HUES64 (cell line): ENCODE data around the gene LRRC15.

Experiments used
- H3K27ac ChIP-seq: 2 replicates; pipeline ENCODE4 v1.7.0; 2013; ENCODE audit warnings: low read depth, low read length, inconsistent platforms
- H3K27me3 ChIP-seq: 2 replicates; pipeline ENCODE4 v1.6.1; 2013; ENCODE audit warnings: mild to moderate bottlenecking, low read length; ENCODE audit not compliant: insufficient read depth
- H3K36me3 ChIP-seq: 2 replicates; pipeline ENCODE4 v1.6.1; 2013; ENCODE audit warnings: mild to moderate bottlenecking, low read length; ENCODE audit not compliant: insufficient read depth
- H3K4me1 ChIP-seq: 2 replicates; pipeline ENCODE4 v1.6.1; 2013; ENCODE audit warnings: mild to moderate bottlenecking, low read length, moderate library complexity; ENCODE audit not compliant: insufficient read depth
- H3K4me3 ChIP-seq: 2 replicates; pipeline ENCODE4 v1.5.1; 2013; ENCODE audit warnings: mild to moderate bottlenecking, low read length, moderate library complexity
- H3K9ac ChIP-seq: 2 replicates; pipeline ENCODE4 v1.6.1; 2013; ENCODE audit warnings: mild to moderate bottlenecking, low read depth, low read length
- H3K9me3 ChIP-seq: 2 replicates; pipeline ENCODE4 v1.6.1; 2013; ENCODE audit warnings: low read depth, low read length; ENCODE audit not compliant: insufficient read depth
- WGBS: fragments of 150-250, 120-280 bp; methylation state at CpG from one replicate; pipeline ENCODE4 v1.1.7; 2013; ENCODE audit warnings: missing lambda C conversion rate; 5-methylcytosine and 5-hydroxymethylcytosine counted together

LRRC15 gene

DNA sequence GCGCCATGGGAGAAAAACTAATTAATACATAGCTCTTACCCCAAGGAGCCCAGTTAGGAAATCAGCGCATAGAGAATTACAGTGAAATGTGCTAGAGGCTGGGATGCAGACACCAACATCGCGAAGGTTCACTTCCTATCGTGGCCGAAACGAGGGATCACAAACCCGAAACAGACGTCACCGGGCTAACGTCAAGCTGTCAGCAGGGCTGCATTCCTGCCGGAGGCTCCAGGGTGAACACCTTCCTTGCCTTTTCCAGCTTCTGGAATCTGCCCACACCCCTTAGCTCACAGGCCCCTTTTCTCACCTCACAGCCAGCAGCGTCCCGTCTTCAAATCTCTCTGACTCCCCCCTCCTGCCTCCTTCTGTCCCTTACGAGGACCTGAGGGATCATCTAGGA lies 16.5 kb upstream of the LRRC15 start:
- Histone ChIP-seq H3K36me3 (no peaks in the 10 kb centered on the region), H3K4me3 (no peak overlapping the region), H3K27me3 (no peaks in the 10 kb centered on the region), H3K27ac (no peak overlapping the region), H3K4me1 (peaks cover 6% of the 10 kb centered on the region; the same call in 1 of the 2 replicates), H3K9ac (no peak overlapping the region), H3K9me3 (peaks cover 6% of the 10 kb centered on the region; the same call in 1 of the 2 replicates)
- WGBS, result 81% methylated on average over 15 of the region's 15 CpGs

DNA sequence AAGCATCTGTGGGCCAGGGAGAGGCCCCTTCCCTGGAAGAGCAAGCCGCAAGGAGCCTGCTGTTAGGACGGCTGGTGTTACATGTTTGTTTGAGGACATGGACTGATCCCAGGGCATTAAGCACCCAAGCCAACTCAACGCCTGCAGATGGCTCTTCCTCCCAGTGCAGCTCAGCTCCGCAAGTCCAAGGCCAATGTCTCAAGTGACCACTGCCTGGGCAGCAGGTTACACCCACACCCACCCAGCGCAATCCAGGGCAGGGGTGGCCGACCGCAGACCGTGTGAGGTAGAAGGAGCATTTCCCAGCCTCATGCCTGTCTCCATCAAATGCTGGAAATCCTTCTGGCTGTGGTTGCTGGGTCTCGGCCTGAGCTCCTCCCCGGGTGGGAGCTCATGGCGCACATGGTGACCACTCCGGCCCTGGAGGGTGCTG lies 15.0 kb upstream of the LRRC15 start:
- Histone ChIP-seq H3K9ac (no peak overlapping the region), H3K9me3 (no peaks in the 10 kb centered on the region), H3K27me3 (no peaks in the 10 kb centered on the region), H3K36me3 (no peaks in the 10 kb centered on the region), H3K4me3 (no peak overlapping the region), H3K4me1 (peaks cover 6% of the 10 kb centered on the region; the same call in 1 of the 2 replicates), H3K27ac (no peak overlapping the region)
- WGBS, result 95% methylated on average over 12 of the region's 12 CpGs

DNA sequence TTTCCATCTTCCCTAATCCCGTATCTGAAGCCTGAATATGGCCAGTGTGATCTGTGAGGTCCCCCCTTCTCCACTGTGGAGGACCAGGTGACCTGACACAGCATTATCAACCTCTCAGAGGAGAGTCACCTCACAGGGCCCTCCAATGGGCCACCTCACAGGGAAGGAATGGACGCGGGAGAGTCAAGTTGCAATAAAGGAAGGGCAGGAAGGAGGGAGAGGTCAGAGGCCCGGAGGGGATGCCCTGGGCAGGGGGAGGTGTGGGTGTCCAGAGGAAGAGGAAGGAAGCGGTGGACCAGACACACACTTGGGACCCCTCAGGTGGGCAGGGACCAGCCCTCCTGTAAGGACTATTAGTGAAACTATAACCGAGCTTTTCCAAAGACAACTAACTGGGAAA lies 14.6 kb upstream of the LRRC15 start:
- no peak overlapping the region for H3K4me3 ChIP-seq
- no peaks in the 10 kb centered on the region for H3K9me3 ChIP-seq
- H3K27me3 ChIP-seq, result no peaks in the 10 kb centered on the region
- H3K27ac ChIP-seq, result no peak overlapping the region
- no peaks in the 10 kb centered on the region for H3K36me3 ChIP-seq
- H3K4me1 ChIP-seq, result peaks cover 6% of the 10 kb centered on the region; the same call in 1 of the 2 replicates
- no peak overlapping the region for H3K9ac ChIP-seq
- 85% methylated on average over 6 of the region's 6 CpGs for WGBS

DNA sequence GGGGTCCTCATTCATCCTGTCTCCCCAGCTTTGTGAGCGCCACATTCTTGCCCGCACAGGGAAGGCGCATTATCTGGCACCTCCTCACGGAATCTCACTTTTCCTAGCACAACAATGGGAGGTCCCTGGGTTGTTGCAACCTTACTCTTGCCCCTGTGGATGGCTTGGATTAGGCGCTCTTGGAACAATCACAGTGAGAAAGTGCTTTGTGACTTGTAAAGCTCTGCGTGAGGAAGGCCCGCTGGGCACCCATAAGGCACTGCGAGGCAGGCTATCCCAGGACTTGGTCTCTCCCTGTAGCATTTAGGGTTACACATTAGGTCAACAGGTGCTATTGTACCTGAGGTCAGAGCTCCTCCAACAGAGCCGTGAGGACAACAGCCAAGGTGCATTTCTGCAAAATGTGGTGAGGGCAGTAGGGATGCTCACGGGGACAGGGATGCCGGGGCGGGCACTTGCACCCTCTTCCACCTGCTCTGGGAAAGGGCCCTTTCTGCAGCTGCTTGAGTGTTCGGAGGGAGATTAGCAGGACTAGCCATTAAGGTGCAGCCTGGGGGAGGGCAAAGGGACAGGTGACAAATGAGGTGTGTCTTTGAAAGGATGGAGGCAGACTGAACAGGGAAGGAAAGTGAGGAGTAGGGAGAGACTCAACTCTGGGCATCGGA lies 13.9 kb upstream of the LRRC15 start:
- H3K27ac ChIP-seq, result no peak overlapping the region
- no peak overlapping the region for H3K9ac ChIP-seq
- peaks cover 6% of the 10 kb centered on the region; the same call in 1 of the 2 replicates for H3K4me1 ChIP-seq
- no peaks in the 10 kb centered on the region for H3K36me3 ChIP-seq
- no peaks in the 10 kb centered on the region for H3K9me3 ChIP-seq
- H3K4me3 ChIP-seq, result no peak overlapping the region
- 83% methylated on average over 14 of the region's 14 CpGs for WGBS
- H3K27me3 ChIP-seq, result no peaks in the 10 kb centered on the region

DNA sequence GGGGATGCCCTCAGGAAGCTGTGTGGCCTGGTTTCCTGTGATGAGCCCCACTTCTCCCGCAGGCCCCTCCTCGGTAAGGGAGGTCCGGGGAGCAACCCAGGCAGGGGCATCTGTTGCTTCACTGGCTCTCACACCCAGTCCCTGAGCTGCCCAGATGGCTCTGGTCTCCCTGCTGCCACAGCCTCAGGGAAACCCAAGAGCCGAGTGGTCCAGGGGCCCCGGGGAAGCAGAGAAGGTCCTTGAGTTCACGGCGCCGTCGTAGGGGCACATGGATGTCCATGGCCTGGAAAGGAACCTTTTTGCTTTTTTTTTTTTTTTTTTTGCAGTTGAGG lies 13.3 kb upstream of the LRRC15 start:
- H3K27me3 ChIP-seq, result no peaks in the 10 kb centered on the region

DNA sequence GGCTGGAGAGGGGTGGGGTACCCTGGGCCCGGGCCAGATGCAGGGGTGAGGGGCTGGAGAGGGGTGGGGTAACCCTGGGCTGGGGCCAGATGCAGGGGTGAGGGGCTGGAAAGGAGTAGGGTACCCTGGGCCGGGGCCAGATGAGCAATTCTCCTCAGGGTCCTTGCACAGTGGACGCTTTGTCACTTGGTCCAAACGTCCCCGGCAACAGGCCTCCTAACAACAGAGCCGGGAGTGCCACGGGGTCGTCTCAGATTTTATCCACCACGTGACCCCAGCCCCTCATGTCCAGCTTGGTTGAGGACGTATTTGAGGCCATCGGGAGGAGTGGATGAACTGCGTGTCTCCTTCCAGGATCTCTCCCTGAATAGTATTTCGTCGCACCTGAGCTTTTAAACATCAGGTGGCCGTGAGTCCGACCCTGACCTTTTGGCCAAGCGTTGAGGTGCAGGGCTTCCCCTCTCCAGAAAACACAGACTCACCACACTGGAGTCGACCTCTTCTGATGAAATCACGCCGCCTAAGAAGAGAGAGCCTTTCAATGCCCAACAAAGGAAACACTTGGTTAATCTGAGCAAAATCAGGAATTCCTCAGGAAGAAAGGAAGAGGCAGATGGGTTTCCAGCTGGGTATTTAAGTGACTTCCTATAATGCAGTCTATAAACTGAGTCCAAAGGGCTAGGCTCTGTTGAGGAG lies 12.8 kb upstream of the LRRC15 start:
- 86% methylated on average over 20 of the region's 20 CpGs for WGBS
- no peak overlapping the region for H3K4me3 ChIP-seq
- no peaks in the 10 kb centered on the region for H3K36me3 ChIP-seq
- H3K27me3 ChIP-seq, result no peaks in the 10 kb centered on the region
- H3K27ac ChIP-seq, result no peak overlapping the region; the same call in 1 of the 2 replicates
- peaks cover 6% of the 10 kb centered on the region; the same call in 1 of the 2 replicates for H3K4me1 ChIP-seq
- H3K9ac ChIP-seq, result no peak overlapping the region
- H3K9me3 ChIP-seq, result no peaks in the 10 kb centered on the region

More for the DNA sequence above, 13.3 kb upstream of the LRRC15 start:
- Histone ChIP-seq H3K27ac (no peak overlapping the region), H3K4me1 (peaks cover 6% of the 10 kb centered on the region; the same call in 1 of the 2 replicates), H3K4me3 (no peak overlapping the region), H3K9ac (no peak overlapping the region), H3K36me3 (no peaks in the 10 kb centered on the region), H3K9me3 (no peaks in the 10 kb centered on the region)
- 88% methylated on average over 9 of the region's 9 CpGs for WGBS

DNA sequence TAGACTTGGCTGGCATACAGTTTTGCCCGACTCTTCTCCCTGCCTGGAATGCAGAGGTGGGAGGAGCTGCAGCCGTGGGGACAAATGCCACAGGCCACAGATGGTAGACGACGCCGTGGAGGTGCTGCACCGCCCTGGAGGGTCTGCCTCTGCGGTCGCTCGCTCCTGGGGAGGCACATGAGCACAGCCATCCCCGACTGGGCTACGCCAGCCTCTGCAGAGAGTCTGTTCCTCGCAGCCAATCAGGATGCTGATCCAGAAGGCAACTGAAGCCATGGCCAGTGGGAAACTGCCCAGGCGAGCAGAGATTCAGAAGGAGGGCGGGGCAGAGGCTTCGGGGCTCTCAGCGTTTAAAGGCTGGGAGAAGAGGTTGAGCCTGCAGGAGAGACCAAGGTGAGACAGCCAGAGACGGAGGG lies 11.9 kb upstream of the LRRC15 start:
- 73% methylated on average over 17 of the region's 17 CpGs for WGBS
- H3K27me3 ChIP-seq, result no peaks in the 10 kb centered on the region
- H3K4me1 ChIP-seq, result 0 out of 2 replicates have a peak, but pooled peaks cover 6% of the 10 kb centered on the region
- H3K9me3 ChIP-seq, result no peaks in the 10 kb centered on the region
- H3K9ac ChIP-seq, result no peak overlapping the region
- H3K36me3 ChIP-seq, result no peaks in the 10 kb centered on the region
- H3K27ac ChIP-seq, result no peak overlapping the region
- no peak overlapping the region for H3K4me3 ChIP-seq

DNA sequence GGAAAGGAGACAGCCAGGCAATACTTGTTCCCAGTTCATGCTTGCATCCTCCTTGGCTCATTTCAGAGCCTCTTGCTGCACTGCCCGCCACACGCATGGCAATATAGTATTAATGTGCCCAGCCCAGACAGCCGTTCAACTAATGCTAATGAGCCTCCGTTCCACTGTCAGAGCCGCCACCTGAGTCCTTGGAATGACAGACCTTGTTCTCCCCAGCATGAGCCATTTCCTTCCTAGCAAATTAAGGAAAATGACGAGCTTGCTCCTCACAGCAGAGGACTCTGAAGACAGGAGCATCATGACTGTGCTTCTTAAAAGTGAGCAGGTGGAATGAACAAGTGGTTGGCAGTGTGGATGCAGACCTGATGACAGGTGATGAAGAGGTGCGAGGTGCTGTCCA lies 10.8 kb upstream of the LRRC15 start:
- H3K4me3 ChIP-seq, result no peak overlapping the region
- 76% methylated on average over 7 of the region's 7 CpGs for WGBS
- H3K36me3 ChIP-seq, result no peaks in the 10 kb centered on the region
- no peak overlapping the region for H3K9ac ChIP-seq
- H3K9me3 ChIP-seq, result no peaks in the 10 kb centered on the region
- peaks cover 14% of the 10 kb centered on the region for H3K4me1 ChIP-seq
- no peaks in the 10 kb centered on the region for H3K27me3 ChIP-seq
- no peak overlapping the region for H3K27ac ChIP-seq

DNA sequence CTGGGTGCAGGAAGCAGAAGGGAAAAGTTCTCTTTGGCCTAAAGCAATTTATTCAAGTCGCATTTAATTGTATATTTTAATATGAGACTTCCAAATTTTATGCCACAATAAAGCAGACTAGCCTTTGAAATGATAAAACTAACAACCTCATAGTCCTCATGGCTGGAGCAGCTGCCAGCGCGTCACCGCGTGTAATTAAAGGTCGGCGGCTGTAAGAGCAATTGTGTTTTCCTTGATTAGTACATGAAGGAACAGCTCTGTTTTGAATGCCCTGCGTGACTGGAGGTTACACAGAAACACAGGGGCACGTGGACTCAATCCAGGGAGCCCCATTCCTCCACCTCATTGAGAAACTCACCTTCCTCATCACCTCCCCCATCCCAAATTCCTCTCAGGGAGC lies 10.1 kb upstream of the LRRC15 start:
- H3K9me3 ChIP-seq, result no peaks in the 10 kb centered on the region
- peaks cover 14% of the 10 kb centered on the region for H3K4me1 ChIP-seq
- no peak overlapping the region for H3K27ac ChIP-seq
- H3K9ac ChIP-seq, result no peak overlapping the region
- H3K36me3 ChIP-seq, result no peaks in the 10 kb centered on the region
- H3K4me3 ChIP-seq, result no peak overlapping the region
- WGBS, result 87% methylated on average over 8 of the region's 9 CpGs
- H3K27me3 ChIP-seq, result no peaks in the 10 kb centered on the region

DNA sequence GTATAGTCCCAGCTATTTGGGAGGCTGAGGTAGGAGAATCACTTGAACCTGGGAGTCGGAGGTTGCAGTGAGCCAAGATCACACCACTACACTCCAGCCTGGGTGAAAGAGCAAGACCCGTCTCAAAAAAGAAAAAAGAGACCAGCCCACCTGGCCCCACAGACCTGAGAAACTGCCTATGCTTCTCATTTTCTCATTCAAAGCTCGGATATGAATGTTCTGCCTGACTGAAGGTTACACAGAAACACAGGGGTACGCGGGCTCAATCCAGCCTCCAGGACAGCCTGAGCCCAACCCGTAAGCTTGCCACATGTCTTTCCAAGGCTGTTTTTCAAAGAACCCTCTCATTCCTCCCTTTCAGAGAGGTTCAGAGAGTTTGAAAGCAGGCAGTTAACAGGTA lies 9.7 kb upstream of the LRRC15 start:
- no peaks in the 10 kb centered on the region for H3K36me3 ChIP-seq
- no peak overlapping the region for H3K4me3 ChIP-seq
- 94% methylated on average over 6 of the region's 6 CpGs for WGBS
- H3K27me3 ChIP-seq, result no peaks in the 10 kb centered on the region
- H3K9ac ChIP-seq, result no peak overlapping the region
- H3K9me3 ChIP-seq, result no peaks in the 10 kb centered on the region
- peaks cover 14% of the 10 kb centered on the region for H3K4me1 ChIP-seq
- H3K27ac ChIP-seq, result no peak overlapping the region

DNA sequence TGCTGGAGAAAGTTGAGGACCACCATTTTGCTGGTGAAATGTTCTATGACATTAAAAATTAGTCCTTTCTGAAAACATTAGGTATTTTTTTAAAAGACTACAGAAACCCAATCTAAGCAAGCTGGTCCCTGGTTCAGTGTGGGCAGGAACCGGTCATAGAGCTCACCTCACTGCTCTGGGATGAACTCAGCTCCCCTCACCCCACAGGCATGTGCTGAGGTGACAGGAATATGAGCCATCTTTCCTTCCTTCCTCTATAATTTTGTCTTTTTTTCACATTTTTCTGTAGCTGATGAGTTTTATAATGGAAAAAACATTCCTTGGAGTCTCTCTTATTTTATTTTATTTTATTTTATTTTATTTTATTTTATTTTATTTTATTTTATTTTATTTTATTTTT lies 8.2 kb upstream of the LRRC15 start:
- Histone ChIP-seq H3K9ac (no peak overlapping the region), H3K4me3 (no peak overlapping the region), H3K27ac (no peak overlapping the region), H3K9me3 (no peaks in the 10 kb centered on the region), H3K27me3 (no peaks in the 10 kb centered on the region), H3K36me3 (no peaks in the 10 kb centered on the region), H3K4me1 (peaks cover 14% of the 10 kb centered on the region)
- 86% methylated on average over 1 of the region's 1 CpG for WGBS
